Endothelial cell (in vitro differentiated cells): ENCODE data around the gene DROSHA. TPM values are rescaled to one million over a fixed set of nuclear protein-coding genes. Genes with fewer than 3 reads are reported as not detected.

Source experiments
- DNase-seq: peaks from one replicate; pipeline ENCODE4 v3.0.0; 2021; ENCODE audit warnings: low spot score
- H3K27ac Mint-ChIP-seq: one replicate; pipeline ENCODE4 v1.8.0; 2021; ENCODE audit warnings: mixed read lengths, inconsistent platforms; ENCODE audit not compliant: unreplicated experiment
- H3K27me3 Mint-ChIP-seq: one replicate; pipeline ENCODE4 v1.8.0; 2021; ENCODE audit warnings: mild to moderate bottlenecking, moderate library complexity, mixed read lengths, inconsistent platforms; ENCODE audit not compliant: unreplicated experiment
- H3K36me3 Mint-ChIP-seq: one replicate; pipeline ENCODE4 v1.8.0; 2021; ENCODE audit warnings: mild to moderate bottlenecking, low read depth, mixed read lengths, inconsistent platforms; ENCODE audit not compliant: unreplicated experiment
- H3K4me1 Mint-ChIP-seq: one replicate; pipeline ENCODE4 v1.8.0; 2021; ENCODE audit warnings: mild to moderate bottlenecking, mixed read lengths, inconsistent platforms; ENCODE audit not compliant: unreplicated experiment
- H3K4me3 Mint-ChIP-seq: one replicate; pipeline ENCODE4 v1.8.0; 2021; ENCODE audit warnings: mild to moderate bottlenecking, mixed read lengths, inconsistent platforms; ENCODE audit not compliant: unreplicated experiment
- H3K9me3 Mint-ChIP-seq: one replicate; pipeline ENCODE4 v1.8.0; 2021; ENCODE audit warnings: mixed read lengths, inconsistent platforms; ENCODE audit not compliant: unreplicated experiment
- CTCF ChIP-seq: fragments of 200-600 bp; sonication (generic); IDR thresholded peaks from one replicate; pipeline ENCODE4 v1.5.0; 2021; ENCODE audit warnings: antibody characterized with exemption; ENCODE audit not compliant: unreplicated experiment
- total RNA-seq: library from RNA; stranded (reverse); fragmentation: NEBNext Ultra II Directional; extraction: Animal tissue kit (Norgen Biotek cat#: 25700); gene quantifications from one replicate; pipeline ENCODE4 v1.2.1, GENCODE V29; 2021; ENCODE audit not compliant: unreplicated experiment

The DROSHA gene
- total RNA-seq, 1 donor from 2014 or later, result 98.2 TPM

GRCh38 chr5:31511305-31511704, 20.6 kb downstream of the DROSHA start:
- Mint-ChIP-seq H3K36me3 (peaks cover 45% of the 10 kb centered on the region), H3K27me3 (peaks cover 6% of the 10 kb centered on the region), H3K4me3 (no peak overlapping the region), H3K27ac (no peak overlapping the region), H3K9me3 (no peaks in the 10 kb centered on the region), H3K4me1 (no peaks in the 10 kb centered on the region)
- TF ChIP-seq CTCF, result no peak
- DNase-seq, result no peak

GRCh38 chr5:31504529-31504928, 27.4 kb downstream of the DROSHA start:
- H3K4me3 Mint-ChIP-seq, result no peak overlapping the region
- no peaks in the 10 kb centered on the region for H3K9me3 Mint-ChIP-seq
- DNase-seq, result no peak
- peaks cover 1% of the 10 kb centered on the region for H3K27me3 Mint-ChIP-seq
- TF ChIP-seq CTCF, result no peak
- H3K4me1 Mint-ChIP-seq, result peaks cover 9% of the 10 kb centered on the region
- H3K27ac Mint-ChIP-seq, result peak overlapping the region; percentile 0
- peaks cover 40% of the 10 kb centered on the region for H3K36me3 Mint-ChIP-seq

GRCh38 chr5:31502506-31502905, 29.4 kb downstream of the DROSHA start:
- peak overlapping the region; percentile 6 for H3K4me3 Mint-ChIP-seq
- H3K36me3 Mint-ChIP-seq, result peaks cover 39% of the 10 kb centered on the region

GRCh38 chr5:31500256-31500655, 31.6 kb downstream of the DROSHA start:
- Mint-ChIP-seq H3K36me3 (peaks cover 49% of the 10 kb centered on the region), H3K9me3 (no peaks in the 10 kb centered on the region), H3K4me3 (no peak overlapping the region)

More at GRCh38 chr5:31502506-31502905, 29.4 kb downstream of the DROSHA start:
- no peak for DNase-seq
- Mint-ChIP-seq H3K4me1 (peaks cover 9% of the 10 kb centered on the region), H3K9me3 (no peaks in the 10 kb centered on the region), H3K27ac (no peak overlapping the region), H3K27me3 (no peaks in the 10 kb centered on the region)
- TF ChIP-seq CTCF, result no peak

GRCh38 chr5:31496891-31497290, 35.0 kb downstream of the DROSHA start:
- Mint-ChIP-seq H3K27me3 (peaks cover 4% of the 10 kb centered on the region), H3K4me3 (no peak overlapping the region), H3K4me1 (peaks cover 24% of the 10 kb centered on the region), H3K9me3 (no peaks in the 10 kb centered on the region), H3K27ac (no peak overlapping the region), H3K36me3 (peaks cover 41% of the 10 kb centered on the region)
- no peak for TF ChIP-seq CTCF
- no peak for DNase-seq

More at GRCh38 chr5:31500256-31500655, 31.6 kb downstream of the DROSHA start:
- Mint-ChIP-seq H3K4me1 (peaks cover 9% of the 10 kb centered on the region), H3K27ac (no peak overlapping the region), H3K27me3 (peaks cover 4% of the 10 kb centered on the region)
- TF ChIP-seq CTCF, result no peak
- DNase-seq, result no peak
